GM12872 (cell line): Measurements from ENCODE around the gene BACH2.

Experiments
- CTCF ChIP-seq: IDR thresholded peaks from 3 replicates; pipeline ENCODE4 v1.5.1; 2011; ENCODE audit warnings: low read depth, mild to moderate bottlenecking, low read length, moderate library complexity; ENCODE audit not compliant: insufficient read depth

BACH2 gene

DNA sequence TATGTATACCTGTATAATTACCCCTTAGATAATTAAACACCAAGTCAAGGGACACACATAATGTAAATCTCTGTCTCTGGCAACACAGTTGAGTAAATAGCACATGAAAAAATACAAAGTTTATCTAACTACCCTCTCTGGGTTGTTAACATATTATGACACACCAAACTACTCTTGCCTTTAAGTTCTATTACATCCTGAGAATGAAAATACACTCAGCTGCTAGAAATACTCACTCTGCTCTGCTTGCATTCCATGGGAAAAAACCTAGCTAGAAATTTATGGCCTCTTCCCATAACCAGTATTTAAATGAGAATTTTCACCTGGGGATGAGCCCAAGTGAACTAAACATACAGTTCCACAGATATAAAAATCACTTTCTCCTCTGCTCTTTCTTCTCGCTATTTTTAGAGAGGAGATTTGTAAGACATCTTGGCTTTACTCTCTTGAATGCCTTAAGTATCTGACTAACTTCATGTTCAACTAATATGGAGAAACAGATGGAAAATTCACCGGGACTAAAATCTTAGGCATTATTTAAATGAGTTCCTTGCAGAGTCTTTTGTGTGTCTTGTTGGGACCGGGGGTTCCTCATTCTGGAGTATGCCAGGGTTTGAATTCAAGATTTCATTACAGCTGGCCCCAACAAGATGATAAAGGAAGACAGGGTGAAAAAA is 261.5 kb downstream of the BACH2 start:
- no peak for TF ChIP-seq CTCF

- no peak for TF ChIP-seq CTCF
These were observed 262.8 kb downstream of the BACH2 start for GRCh38 chr6:90033746-90034271.

- TF ChIP-seq CTCF, result no peak
These were observed 267.5 kb downstream of the BACH2 start for GRCh38 chr6:90028995-90029635.

GRCh38 chr6:90028066-90028778 is 268.4 kb downstream of the BACH2 start:
- TF ChIP-seq CTCF, result no peak

GRCh38 chr6:90026216-90026615 is 270.4 kb downstream of the BACH2 start:
- no peak for TF ChIP-seq CTCF

DNA sequence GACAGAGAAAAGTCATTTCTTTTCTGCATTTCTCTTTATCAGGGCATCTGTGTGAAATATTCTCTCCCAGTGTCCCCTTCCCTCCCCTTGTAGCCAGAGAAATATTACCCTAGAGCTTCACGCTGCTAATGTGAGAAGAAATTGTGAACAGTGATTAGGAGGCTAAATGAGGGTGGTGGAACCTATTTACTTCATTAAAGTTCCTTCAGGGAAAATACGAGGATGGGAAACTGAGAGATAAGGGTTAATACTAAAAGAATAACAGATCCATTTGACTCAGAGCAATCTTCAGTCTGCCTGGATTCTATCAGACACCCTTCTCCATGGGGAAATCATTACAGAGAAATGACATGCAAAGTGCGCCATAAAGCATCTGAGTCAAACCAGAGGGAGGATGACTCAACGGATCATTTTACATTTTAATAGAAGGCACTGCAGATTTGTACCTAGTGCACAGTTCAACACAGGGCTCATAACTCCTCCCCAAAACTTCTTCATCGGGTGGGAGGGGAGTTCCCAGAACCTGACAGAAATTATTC is 271.1 kb downstream of the BACH2 start:
- TF ChIP-seq CTCF, result no peak

GRCh38 chr6:90024633-90025032 is 272.0 kb downstream of the BACH2 start:
- TF ChIP-seq CTCF, result no peak
